ENCODE measurements around the gene NRCAM. TPM values are rescaled to one million over a fixed set of nuclear protein-coding genes. Genes with fewer than 3 reads are reported as not detected.

The NRCAM gene
- total RNA-seq, 1 donor from 2014 or later, result 2.0 TPM

- ATAC-seq (no peak), DNase-seq (no peak)
- intact Hi-C loops (cut with DNase I), result no loop called here
- Histone ChIP-seq H3K4me1 (no peaks in the 10 kb centered on the region), H3K4me3 (no peak overlapping the region), H3K27me3 (no peaks in the 10 kb centered on the region), H3K27ac (no peak overlapping the region), H3K9me3 (no peaks in the 10 kb centered on the region), H3K36me3 (no peaks in the 10 kb centered on the region)
- TF ChIP-seq, protein P1, sequence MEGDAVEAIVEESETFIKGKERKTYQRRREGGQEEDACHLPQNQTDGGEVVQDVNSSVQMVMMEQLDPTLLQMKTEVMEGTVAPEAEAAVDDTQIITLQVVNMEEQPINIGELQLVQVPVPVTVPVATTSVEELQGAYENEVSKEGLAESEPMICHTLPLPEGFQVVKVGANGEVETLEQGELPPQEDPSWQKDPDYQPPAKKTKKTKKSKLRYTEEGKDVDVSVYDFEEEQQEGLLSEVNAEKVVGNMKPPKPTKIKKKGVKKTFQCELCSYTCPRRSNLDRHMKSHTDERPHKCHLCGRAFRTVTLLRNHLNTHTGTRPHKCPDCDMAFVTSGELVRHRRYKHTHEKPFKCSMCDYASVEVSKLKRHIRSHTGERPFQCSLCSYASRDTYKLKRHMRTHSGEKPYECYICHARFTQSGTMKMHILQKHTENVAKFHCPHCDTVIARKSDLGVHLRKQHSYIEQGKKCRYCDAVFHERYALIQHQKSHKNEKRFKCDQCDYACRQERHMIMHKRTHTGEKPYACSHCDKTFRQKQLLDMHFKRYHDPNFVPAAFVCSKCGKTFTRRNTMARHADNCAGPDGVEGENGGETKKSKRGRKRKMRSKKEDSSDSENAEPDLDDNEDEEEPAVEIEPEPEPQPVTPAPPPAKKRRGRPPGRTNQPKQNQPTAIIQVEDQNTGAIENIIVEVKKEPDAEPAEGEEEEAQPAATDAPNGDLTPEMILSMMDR (IDR thresholded peaks at IDR 0.05), result no peak
Measured at GRCh38 chr7:108324053-108325038, 131.9 kb downstream of the NRCAM start.

DNA sequence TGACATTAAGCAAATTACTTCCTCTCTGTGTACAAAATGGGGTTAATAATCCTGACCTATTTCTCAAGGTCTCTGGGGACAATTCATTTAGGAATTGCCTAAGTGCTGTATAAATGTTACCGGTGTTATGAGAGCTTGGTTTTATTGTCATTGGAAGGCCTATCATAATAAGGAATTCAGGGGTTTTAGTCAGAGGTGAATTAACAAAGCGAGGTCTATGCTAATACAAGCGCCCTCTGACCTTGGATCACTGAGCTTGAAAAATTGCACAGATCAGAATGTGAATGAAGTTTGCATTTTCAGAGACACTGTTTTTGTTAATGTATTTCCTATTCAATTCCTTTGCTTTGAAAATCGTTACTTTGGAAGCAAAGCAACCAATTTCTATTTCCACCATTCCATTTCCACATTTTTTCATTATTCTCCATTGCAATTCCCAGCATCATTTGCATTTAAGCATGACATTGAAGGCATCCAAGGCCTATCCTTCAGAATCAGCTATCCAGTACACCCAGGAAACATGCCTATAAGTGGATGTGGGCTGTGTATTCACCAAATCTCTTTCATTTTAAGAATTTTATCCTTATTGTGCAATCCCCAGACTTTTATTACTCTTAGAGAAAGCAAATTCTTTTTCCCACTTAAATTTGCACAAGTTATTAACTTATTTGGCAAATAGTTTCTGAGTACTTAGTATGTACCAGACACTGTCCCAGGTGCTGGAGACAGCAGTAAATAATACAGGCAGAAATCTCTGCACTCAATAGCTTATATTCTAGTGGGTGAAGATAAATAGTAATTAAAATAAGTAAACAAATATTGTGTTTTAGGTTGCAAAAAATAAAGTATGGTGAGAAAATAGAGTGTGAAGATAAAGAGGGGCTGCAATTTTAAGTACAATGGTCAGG lies 133.1 kb downstream of the NRCAM start:
- no peaks in the 10 kb centered on the region for H3K9me3 ChIP-seq
- intact Hi-C loops (cut with DNase I), result no loop called here
- TF ChIP-seq, protein P1 (IDR thresholded peaks at IDR 0.05), result no peak
- ATAC-seq (no peak), DNase-seq (no peak)
- H3K27me3 ChIP-seq, result no peaks in the 10 kb centered on the region
- no peaks in the 10 kb centered on the region for H3K4me1 ChIP-seq
- H3K36me3 ChIP-seq, result no peaks in the 10 kb centered on the region
- no peak overlapping the region for H3K27ac ChIP-seq
- H3K4me3 ChIP-seq, result no peak overlapping the region

DNA sequence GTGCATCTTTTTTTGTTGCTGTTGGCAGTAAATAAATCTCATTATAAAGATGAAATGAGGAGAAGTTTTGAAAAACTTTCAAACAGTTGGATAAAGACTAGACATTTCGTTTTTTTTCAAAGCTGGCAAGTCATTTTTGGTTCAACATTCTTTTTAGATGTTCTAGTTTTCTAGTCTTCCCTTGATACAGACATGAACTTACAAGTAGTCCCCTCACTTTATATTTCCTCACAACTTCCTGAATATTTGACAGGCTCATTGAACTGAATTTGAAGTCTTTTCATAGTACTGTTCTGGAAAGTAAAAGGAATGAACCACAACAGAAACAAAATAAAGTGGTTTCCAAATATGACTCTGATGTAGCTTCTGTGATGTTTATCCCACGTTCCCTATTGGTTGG lies 134.2 kb downstream of the NRCAM start:
- ATAC-seq, result no peak

GRCh38 chr7:108321359-108321758 lies 134.9 kb downstream of the NRCAM start:
- Histone ChIP-seq H3K27ac (no peak overlapping the region), H3K4me1 (no peaks in the 10 kb centered on the region), H3K4me3 (no peak overlapping the region), H3K36me3 (no peaks in the 10 kb centered on the region), H3K27me3 (no peaks in the 10 kb centered on the region), H3K9me3 (no peaks in the 10 kb centered on the region)
- no peak for ATAC-seq
- no peak for DNase-seq
- intact Hi-C loops (cut with DNase I), result no loop called here
- TF ChIP-seq, protein P1 (IDR thresholded peaks at IDR 0.05), result no peak

More for the DNA sequence above, 134.2 kb downstream of the NRCAM start:
- intact Hi-C loops (cut with DNase I), result no loop called here
- Histone ChIP-seq H3K27ac (no peak overlapping the region), H3K27me3 (no peaks in the 10 kb centered on the region), H3K36me3 (no peaks in the 10 kb centered on the region), H3K4me3 (no peak overlapping the region), H3K9me3 (no peaks in the 10 kb centered on the region), H3K4me1 (no peaks in the 10 kb centered on the region)
- TF ChIP-seq, protein P1 (IDR thresholded peaks at IDR 0.05), result no peak
- DNase-seq, result no peak

DNA sequence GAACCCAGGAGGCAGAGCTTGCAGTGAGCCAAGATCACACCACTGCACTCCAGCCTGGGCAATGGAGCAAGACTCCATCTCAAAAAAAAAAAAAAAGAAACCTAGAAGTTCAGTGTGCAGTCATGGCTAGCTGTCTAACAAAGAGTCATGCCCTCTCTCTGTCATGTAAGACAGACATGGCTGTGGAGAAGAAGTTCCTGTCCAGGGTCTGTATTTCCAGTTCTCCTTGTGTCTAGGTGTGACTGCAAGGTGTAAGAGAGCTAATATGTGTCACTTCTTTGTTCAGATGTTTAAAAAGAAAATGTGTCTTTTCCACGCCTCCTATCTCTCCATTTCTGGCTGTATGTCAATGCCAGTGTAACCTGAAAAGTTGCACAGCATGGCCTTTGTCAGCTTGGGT lies 139.5 kb downstream of the NRCAM start:
- ATAC-seq (no peak), DNase-seq (no peak)
- Histone ChIP-seq H3K9me3 (no peaks in the 10 kb centered on the region), H3K27ac (no peak overlapping the region), H3K4me1 (no peaks in the 10 kb centered on the region), H3K4me3 (no peak overlapping the region), H3K36me3 (no peaks in the 10 kb centered on the region), H3K27me3 (no peaks in the 10 kb centered on the region)
- intact Hi-C loops (cut with DNase I), result no loop called here
- TF ChIP-seq, protein P1 (IDR thresholded peaks at IDR 0.05), result no peak

Measured in upper lobe of right lung (tissue), 1 donor.